GM18868 (cell line): ENCODE data around the gene GALNT18.

ENCODE experiments used
- ATAC-seq: cut with Tn5 transposase; IDR thresholded peaks from one replicate; pipeline ENCODE4 v1.9.1; 2021; ENCODE audit warnings: mild to moderate bottlenecking, moderate library complexity; ENCODE audit not compliant: unreplicated experiment

Gene GALNT18

GRCh38 chr11:11441091-11441490, 180.7 kb downstream of the GALNT18 start:
- ATAC-seq: no peak

GRCh38 chr11:11440144-11440543, 181.7 kb downstream of the GALNT18 start:
- no peak for ATAC-seq

DNA sequence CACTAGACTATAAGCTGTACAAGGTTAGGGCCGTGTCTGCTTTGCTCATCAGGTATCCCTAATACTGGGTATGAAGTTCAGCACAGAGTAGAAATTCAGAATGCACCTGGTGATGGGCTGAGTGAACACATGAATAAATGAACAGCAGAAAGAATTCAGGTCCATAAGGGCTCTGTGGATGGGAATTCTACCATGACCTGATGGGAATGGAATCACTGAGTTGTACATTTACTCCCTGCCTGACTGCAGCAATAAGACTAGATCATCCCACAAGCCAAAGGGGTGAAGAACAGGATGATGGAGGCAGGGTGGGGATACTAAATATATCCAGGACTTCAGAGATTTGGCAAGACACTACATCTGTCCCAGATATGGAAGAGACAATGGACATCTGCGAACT, 182.2 kb downstream of the GALNT18 start:
- ATAC-seq: no peak

DNA sequence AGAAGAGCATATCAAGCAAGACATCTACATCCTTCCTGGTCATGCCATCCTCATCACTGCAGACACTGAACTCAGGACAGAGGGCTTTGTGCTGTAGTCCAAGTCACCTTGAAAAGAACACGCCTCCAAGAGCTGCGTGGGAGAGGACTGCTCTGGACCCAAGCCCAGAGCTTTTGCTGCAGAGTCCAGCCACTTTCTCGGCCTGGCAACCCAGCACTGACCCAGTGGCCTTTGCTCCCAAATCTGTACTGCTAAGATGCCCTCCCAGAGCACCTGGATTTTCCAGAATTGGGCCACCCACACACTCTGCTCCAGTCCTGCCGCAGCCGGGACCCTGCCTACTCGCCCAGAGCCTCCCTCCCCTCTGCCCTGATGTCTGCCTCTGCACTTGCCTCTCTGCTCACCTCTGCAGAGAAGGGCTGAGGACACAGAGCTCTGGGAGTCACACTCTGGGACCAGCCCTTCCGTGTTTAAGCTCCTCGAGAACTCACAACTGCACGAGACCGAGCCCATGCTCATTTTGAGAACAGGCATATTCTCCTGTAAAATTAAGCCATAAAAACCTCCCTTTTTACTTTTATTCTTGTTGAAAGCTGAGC, 185.0 kb downstream of the GALNT18 start:
- ATAC-seq: no peak

GRCh38 chr11:11435635-11436034, 186.2 kb downstream of the GALNT18 start:
- no peak for ATAC-seq

- ATAC-seq: no peak
Observed at GRCh38 chr11:11433960-11434359, 187.8 kb downstream of the GALNT18 start.

- no peak for ATAC-seq
Observed at GRCh38 chr11:11432621-11433319, 189.0 kb downstream of the GALNT18 start.

- no peak for ATAC-seq
Observed at GRCh38 chr11:11430431-11430830, 191.4 kb downstream of the GALNT18 start.

DNA sequence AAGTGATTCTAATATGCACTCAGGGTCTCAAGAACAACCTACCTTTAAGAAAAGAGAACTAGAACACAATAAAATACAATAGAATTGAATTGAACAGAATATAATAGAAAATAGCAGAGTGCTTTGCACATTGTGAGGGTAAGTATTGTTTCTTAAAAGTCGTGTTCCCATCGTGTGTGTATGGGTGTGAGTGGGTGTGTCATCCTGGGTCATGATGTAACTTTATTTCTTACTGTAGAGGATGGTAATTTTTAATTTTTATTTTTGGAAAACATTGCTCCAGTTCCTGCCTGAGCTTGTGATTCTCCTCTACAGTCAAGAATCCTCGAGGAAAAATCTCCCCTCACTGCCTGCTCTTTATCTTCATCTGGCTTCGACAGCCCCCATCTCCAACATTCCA, 193.1 kb downstream of the GALNT18 start:
- no peak for ATAC-seq

DNA sequence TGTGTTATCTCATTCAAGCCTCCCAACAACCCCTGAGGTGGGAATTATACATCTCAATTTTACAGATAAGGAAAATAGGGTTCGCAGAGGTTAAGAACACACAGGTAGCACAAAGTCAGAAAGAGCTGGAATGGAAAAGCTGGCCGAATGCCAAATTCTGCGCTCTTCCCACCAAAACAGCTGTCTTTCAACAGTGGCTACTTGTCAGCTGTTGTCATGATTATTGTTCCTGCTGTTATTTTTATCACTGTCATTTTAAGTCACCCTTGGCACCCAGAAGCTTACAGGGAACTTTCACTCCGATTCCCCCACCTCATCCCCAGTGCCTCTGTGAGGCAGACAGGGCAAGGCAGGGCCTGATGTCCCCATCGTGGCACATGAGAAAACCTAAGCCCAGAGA, 194.3 kb downstream of the GALNT18 start:
- ATAC-seq: no peak

DNA sequence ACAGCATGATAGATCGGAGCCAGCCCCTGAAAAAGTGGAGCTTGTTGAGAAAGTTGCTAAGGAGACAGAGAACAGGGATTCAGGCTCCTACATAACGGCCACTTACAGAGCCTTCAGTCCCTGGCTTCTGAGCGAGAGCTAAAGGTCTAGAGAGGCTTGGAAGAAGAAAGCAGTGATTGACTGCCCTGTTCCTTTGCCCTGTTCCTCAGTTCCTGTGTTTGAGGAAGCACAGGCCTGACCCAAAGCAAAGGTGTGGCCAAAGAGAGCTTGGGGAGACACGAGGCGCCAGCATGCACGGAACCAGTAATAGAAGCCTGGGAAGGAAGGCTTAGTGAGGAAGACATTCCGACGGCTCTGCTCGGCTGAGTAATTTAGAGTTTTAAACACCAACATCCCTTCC, 194.7 kb downstream of the GALNT18 start:
- ATAC-seq: no peak

DNA sequence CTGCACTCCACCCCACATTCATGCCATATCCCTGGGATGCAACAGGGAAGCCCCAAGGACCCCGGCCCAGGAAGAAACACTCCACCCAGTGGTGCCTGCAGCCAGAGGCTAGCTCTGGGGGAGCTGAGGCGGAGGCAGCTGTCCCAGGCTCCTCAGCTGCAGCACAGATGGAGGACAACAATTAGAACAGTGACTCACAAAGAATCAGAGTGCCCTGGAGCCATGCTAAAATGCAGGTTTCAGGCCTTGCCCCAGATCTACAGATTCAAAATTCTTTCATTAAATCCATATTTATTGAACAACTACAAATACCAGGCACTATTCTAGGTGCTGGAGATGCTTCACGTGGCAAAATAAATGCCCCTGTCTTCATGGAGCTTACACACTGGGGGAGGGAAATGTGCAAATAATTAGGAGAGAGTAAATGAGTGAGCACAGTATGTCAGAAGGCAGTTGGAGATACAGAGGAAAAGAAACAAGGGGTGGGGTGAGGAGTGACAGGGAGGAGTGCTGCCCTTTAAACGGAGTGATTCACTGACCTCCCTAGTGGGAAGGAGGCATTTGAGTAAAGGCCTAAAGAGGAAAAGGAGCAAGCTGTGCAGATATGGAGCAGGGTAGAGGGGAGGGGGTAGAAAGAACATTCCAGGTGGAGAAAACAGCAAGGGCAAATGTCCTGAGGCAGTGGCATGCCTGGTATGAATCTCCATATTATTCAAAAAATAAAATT, 195.4 kb downstream of the GALNT18 start:
- ATAC-seq: no peak

GRCh38 chr11:11425806-11426205, 196.0 kb downstream of the GALNT18 start:
- ATAC-seq: no peak

DNA sequence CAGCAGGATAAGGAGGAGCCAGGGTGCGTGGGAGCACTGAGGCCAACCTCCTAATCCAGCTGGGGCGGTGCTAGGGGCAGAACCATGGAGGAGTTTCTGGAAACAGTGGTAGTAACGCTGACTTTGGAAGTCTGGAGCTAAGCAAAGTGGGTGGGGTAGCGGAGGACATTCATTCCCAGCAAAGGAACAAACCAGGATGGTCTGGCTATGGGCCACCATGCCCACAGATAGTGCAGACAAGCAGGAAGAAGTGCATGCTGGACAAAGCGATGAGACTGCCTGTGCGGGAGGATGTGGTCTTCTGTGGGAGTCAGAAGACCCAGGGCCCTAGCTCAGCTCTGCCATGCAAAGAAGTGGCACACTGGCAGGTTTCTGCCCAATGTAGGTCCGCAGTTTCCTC, 197.1 kb downstream of the GALNT18 start:
- ATAC-seq: no peak

DNA sequence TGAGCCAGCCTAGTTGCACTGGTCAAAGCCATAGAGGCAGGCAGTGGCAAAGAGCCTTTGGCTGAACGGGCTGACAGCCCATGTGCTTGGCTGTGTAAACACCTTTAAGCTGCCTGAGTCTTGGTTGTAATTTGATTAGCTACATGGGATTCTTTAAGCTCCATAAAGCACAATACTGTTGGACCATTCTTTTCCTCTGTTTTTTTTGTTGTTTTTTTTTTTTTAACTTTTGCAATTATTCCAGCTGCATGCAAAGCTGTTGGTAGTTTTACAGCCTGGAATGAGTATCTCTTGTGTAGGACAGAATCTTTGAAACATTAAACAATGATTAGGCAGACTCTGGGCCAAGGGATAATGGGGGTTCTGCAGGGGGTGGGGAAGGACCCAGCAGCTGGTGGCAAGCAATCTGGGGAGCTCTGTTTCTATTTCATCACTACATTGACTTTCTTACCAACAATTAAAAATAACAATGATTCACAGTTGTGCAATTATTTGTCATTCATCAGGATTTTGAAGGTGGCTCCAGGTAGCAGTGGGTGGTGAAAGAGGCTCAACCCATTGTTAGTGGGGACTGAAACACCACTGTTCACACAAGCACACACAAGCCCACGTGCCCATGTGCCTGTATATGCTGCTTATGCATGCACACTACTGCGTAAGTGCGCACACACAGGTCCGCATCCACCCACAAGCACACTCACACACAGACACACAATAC, 199.2 kb downstream of the GALNT18 start:
- ATAC-seq: no peak

DNA sequence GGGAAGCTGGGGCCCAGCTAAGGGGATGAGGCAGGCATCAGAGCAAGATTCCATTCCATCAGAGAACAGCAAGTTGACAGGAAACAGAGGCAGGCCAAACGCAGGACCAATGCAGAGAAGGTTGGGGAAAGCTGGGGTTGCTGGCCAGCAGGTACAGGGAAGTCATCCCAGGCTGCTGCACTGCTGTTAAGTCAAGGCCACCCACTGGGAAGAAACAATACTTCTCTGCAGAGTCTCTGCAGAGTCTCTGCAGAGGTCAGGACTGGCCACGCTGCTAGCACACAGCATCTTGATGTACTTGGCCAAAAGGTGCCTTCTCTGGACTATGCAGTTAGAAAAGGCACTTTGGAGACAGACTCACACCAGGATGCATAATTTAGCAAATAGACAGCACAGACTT, 200.3 kb downstream of the GALNT18 start:
- ATAC-seq: no peak

DNA sequence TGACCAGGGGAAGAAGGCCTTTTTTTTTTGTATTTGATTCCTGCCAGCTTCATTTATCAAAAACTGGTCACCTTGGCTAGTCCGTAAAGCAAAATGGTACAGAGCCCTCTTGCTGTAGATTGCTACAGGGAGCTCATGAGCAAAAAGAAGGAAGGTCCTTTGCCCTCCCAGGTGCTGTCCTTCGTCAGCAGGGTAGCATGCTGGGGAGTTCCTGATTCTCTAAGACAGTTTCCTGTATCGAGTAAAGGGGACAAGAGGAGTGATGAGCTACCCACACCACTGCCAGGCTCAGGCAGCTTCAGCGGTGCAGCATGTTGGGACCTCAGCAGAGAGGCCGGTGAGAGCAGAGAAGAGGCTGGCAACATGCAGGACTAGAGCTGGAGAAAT, 200.9 kb downstream of the GALNT18 start:
- ATAC-seq: no peak

- no peak for ATAC-seq
Observed at GRCh38 chr11:11420191-11420898, 201.5 kb downstream of the GALNT18 start.

DNA sequence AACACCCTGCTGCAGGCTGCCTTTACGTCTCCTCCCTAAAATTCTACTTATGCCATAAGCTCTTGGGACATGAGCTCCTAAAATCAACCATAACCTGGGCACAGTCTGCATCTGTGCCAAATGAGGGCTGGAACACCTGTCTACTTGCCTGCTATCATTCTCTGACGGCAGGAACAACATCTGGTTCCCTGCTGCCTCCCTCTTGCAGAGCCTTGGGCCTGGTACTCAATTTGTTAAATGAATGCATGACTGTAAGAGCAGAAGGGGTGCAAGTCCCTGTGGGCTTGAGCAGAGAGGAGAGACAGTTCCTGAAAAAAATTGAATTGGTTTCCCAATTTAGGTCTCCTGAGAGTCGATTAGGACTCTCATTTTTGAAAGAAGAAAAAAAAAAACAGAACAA, 202.1 kb downstream of the GALNT18 start:
- no peak for ATAC-seq

DNA sequence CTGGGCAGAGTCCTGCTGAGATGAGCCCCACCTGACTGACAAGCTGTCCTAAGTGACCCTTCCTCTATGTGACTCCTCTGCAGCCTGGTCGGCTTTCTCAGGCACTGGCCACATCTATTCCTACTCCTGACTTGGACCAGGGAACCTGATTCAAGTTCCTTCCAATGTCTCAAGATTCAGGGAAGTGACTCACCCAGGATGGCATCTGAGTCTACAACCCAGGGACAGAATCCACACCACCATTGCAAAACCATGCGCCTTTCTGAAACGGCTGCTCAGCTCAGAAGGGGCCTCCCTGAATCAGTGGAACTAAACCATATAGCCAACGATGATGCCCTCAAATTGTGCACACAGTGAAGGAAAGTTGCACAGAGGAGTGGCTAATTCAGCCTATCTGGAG, 204.9 kb downstream of the GALNT18 start:
- ATAC-seq: no peak

DNA sequence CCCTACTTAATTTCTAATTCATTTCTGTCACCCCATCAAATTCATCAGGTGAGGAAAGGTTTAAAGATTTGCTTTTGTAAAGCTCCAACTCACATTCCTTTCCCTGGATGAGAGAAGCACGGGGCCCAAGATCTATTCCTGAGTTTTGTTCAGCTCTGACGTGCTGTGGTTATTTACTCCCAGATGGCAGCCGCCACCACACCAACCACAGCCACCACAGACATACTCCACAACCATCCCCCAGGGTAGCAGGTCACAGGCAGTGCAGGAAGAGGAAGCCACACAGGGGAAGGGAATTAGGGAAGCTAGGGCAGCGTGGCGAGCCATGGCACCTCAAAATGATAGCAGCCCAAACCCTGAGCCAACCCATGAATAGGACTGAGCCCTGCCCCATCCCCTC, 205.3 kb downstream of the GALNT18 start:
- no peak for ATAC-seq
